ENCODE measurements around the gene GPC5. TPM values are rescaled to one million over a fixed set of nuclear protein-coding genes. Genes with fewer than 3 reads are reported as not detected.

GPC5 gene
- total and polyA plus RNA-seq, 11 donors: 0.14 to 2.9 (median 0.84) TPM; not detected in 1

- no peaks in the 10 kb centered on the region for H3K36me3 ChIP-seq
- no peak for DNase-seq
- TF ChIP-seq, protein P1, sequence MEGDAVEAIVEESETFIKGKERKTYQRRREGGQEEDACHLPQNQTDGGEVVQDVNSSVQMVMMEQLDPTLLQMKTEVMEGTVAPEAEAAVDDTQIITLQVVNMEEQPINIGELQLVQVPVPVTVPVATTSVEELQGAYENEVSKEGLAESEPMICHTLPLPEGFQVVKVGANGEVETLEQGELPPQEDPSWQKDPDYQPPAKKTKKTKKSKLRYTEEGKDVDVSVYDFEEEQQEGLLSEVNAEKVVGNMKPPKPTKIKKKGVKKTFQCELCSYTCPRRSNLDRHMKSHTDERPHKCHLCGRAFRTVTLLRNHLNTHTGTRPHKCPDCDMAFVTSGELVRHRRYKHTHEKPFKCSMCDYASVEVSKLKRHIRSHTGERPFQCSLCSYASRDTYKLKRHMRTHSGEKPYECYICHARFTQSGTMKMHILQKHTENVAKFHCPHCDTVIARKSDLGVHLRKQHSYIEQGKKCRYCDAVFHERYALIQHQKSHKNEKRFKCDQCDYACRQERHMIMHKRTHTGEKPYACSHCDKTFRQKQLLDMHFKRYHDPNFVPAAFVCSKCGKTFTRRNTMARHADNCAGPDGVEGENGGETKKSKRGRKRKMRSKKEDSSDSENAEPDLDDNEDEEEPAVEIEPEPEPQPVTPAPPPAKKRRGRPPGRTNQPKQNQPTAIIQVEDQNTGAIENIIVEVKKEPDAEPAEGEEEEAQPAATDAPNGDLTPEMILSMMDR (IDR thresholded peaks at IDR 0.05): no peak
- TF ChIP-seq POLR2A (IDR thresholded peaks at IDR 0.05): no peak
- no peak overlapping the region for H3K4me3 ChIP-seq
- no peaks in the 10 kb centered on the region for H3K27me3 ChIP-seq
- no peak overlapping the region for H3K27ac ChIP-seq
- ATAC-seq: no peak
- H3K9me3 ChIP-seq: peaks cover 0 to 20% (median 5%) of the 10 kb centered on the region in 12 donors
- no peaks in the 10 kb centered on the region for H3K4me1 ChIP-seq
- intact Hi-C loops (cut with DNase I): no loop called here
Measured at GRCh38 chr13:91978571-91978970, 580.1 kb downstream of the GPC5 start.

DNA sequence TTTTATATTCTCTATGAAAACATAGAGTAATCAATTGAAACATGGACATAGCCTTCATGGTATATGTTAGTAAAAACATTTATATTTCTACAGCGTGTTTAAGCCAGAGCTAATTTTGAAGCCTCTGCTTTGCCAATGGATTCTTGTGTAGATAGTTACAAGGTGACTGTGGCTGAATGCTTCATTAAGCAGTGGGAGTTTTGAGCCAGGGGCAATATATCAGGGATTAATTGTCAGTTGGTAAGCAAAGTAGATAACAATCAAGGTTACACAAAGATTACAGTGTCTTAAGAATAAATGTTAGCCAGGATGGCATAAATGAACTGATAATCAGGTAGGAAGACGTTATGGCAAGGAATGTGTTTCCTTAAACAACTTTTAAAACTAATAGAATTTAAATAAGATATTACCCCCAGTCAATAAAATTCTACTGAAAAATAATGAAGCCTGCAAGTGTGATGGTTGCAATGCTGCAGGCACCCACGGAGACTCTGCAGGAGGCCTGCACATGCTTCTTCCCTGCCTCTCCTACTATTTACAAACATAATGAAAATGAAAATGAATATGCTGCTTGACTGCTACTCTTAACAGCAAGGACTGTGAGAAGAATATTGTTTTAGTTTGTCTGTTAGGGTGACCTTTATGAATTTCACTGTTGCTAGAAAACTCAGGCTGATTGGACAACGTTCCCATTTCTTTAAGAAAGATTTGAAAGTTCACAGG, 588.5 kb downstream of the GPC5 start:
- no peaks in the 10 kb centered on the region for H3K4me1 ChIP-seq
- no peak for TF ChIP-seq POLR2A (IDR thresholded peaks at IDR 0.05)
- TF ChIP-seq, protein P1 (IDR thresholded peaks at IDR 0.05): no peak
- no peaks in the 10 kb centered on the region for H3K36me3 ChIP-seq
- DNase-seq (no peak), ATAC-seq (no peak)
- H3K27ac ChIP-seq: no peak overlapping the region
- WGBS, 4 donors: 64 to 70% (median 68%) methylated on average over 4 of the region's 4 CpGs
- H3K9me3 ChIP-seq: peaks cover 0 to 10% (median 0%) of the 10 kb centered on the region in 12 donors
- intact Hi-C loops (cut with DNase I): no loop called here
- H3K4me3 ChIP-seq: no peak overlapping the region
- no peaks in the 10 kb centered on the region for H3K27me3 ChIP-seq

GRCh38 chr13:91988331-91988730, 589.9 kb downstream of the GPC5 start:
- DNase-seq (no peak), ATAC-seq (no peak)
- Histone ChIP-seq H3K4me3 (no peak overlapping the region), H3K36me3 (no peaks in the 10 kb centered on the region), H3K27ac (no peak overlapping the region), H3K27me3 (no peaks in the 10 kb centered on the region), H3K9me3 (no peaks in the 10 kb centered on the region), H3K4me1 (no peaks in the 10 kb centered on the region)
- TF ChIP-seq, protein P1 (IDR thresholded peaks at IDR 0.05): no peak
- no peak for TF ChIP-seq POLR2A (IDR thresholded peaks at IDR 0.05)
- intact Hi-C loops (cut with DNase I): no loop called here
- 64 to 75% (median 71%) methylated on average over 3 of the region's 3 CpGs for WGBS, 4 donors

GRCh38 chr13:92012787-92013186, 614.4 kb downstream of the GPC5 start:
- TF ChIP-seq, protein P1 (IDR thresholded peaks at IDR 0.05): no peak
- TF ChIP-seq POLR2A (IDR thresholded peaks at IDR 0.05): no peak
- 36 to 57% (median 52%) methylated on average over 2 to 3 of the region's 3 CpGs for WGBS, 4 donors

More at GRCh38 chr13:92012787-92013186, 614.4 kb downstream of the GPC5 start:
- H3K27ac ChIP-seq: no peak overlapping the region
- DNase-seq: no peak
- no peak overlapping the region for H3K4me3 ChIP-seq
- H3K4me1 ChIP-seq: no peaks in the 10 kb centered on the region
- no peaks in the 10 kb centered on the region for H3K36me3 ChIP-seq
- intact Hi-C loops (cut with DNase I): no loop called here
- H3K27me3 ChIP-seq: no peaks in the 10 kb centered on the region
- ATAC-seq: no peak
- H3K9me3 ChIP-seq: peaks cover 0 to 11% (median 0%) of the 10 kb centered on the region in 12 donors
